Neural cell (in vitro differentiated cells): ENCODE measurements around the gene SPATS2L. TPM values are rescaled to one million over a fixed set of nuclear protein-coding genes. Genes with fewer than 3 reads are reported as not detected.

Source experiments
- H2AFZ ChIP-seq: fragments of 200-600, 300-800 bp; sonication (generic), shearing (Covaris generic); 2 replicates; pipeline ENCODE4 v1.6.0; 2014; ENCODE audit warnings: low read depth, mild to moderate bottlenecking, antibody characterized with exemption, low read length, moderate library complexity
- H3F3A ChIP-seq: fragments of 200-600 bp; shearing (Covaris generic); 2 replicates; pipeline ENCODE4 v1.6.1; 2016; ENCODE audit warnings: mild to moderate bottlenecking, moderate library complexity, mixed read lengths, antibody characterized with exemption, low read length; ENCODE audit not compliant: insufficient read depth, poor library complexity, severe bottlenecking
- H3K27ac ChIP-seq: fragments of 200-600, 300-800 bp; sonication (generic), shearing (Covaris generic); 2 replicates; pipeline ENCODE4 v1.5.1; 2014; ENCODE audit warnings: mild to moderate bottlenecking, low read length, moderate library complexity
- H3K27me3 ChIP-seq: fragments of 300-800, 200-600 bp; sonication (generic), shearing (Covaris generic); 2 replicates; pipeline ENCODE4 v1.6.0; 2014; ENCODE audit warnings: mild to moderate bottlenecking, low read depth, low read length, moderate library complexity; ENCODE audit not compliant: insufficient read depth
- H3K36me3 ChIP-seq: fragments of 300-800, 200-600 bp; sonication (generic), shearing (Covaris generic); 2 replicates; pipeline ENCODE4 v1.5.1; 2014; ENCODE audit warnings: mild to moderate bottlenecking, antibody characterized with exemption, low read length, moderate library complexity; ENCODE audit not compliant: insufficient read depth
- H3K4me2 ChIP-seq: fragments of 300-800, 200-600 bp; sonication (generic), shearing (Covaris generic); 2 replicates; pipeline ENCODE4 v1.6.0; 2014; ENCODE audit warnings: mild to moderate bottlenecking, low read length
- H3K4me3 ChIP-seq: fragments of 300-800, 200-600 bp; sonication (generic), shearing (Covaris generic); 2 replicates; pipeline ENCODE4 v1.5.1; 2014; ENCODE audit warnings: mild to moderate bottlenecking, low read length, moderate library complexity
- H3K79me2 ChIP-seq: fragments of 200-600 bp; shearing (Covaris generic); replicated peaks from 2 replicates; pipeline ENCODE4 v1.6.0; 2014; ENCODE audit warnings: mild to moderate bottlenecking, low read length, moderate library complexity; ENCODE audit not compliant: insufficient read depth
- H3K9ac ChIP-seq: fragments of 300-800, 200-600 bp; sonication (generic), shearing (Covaris generic); 2 replicates; pipeline ENCODE4 v1.6.1; 2016; ENCODE audit warnings: mild to moderate bottlenecking, low read length, mixed read lengths
- H3K9me2 ChIP-seq: fragments of 200-600 bp; shearing (Covaris generic); 2 replicates; pipeline ENCODE4 v1.6.1; 2016; ENCODE audit warnings: mild to moderate bottlenecking, low read length, mixed read lengths; ENCODE audit not compliant: insufficient read depth
- H3K9me3 ChIP-seq: fragments of 200-600, 300-800 bp; sonication (generic), shearing (Covaris generic); 2 replicates; pipeline ENCODE4 v1.6.1; 2016; ENCODE audit warnings: mild to moderate bottlenecking, mixed run types, low read length, moderate library complexity, mixed read lengths
- H4K20me1 ChIP-seq: fragments of 200-600 bp; shearing (Covaris generic); 2 replicates; pipeline ENCODE4 v1.6.1; 2016; ENCODE audit warnings: mild to moderate bottlenecking, mixed run types; ENCODE audit not compliant: insufficient read depth
- EP300 ChIP-seq: fragments of 450-650 bp; conservative IDR thresholded peaks from 2 replicates; pipeline ENCODE4 v1.6.1; 2014; ENCODE audit warnings: antibody characterized with exemption, mild to moderate bottlenecking, moderate library complexity; ENCODE audit not compliant: poor library complexity, severe bottlenecking
- EZH2 ChIP-seq: fragments of 200-600, 300-800 bp; shearing (Covaris generic), sonication (generic); IDR thresholded peaks from 2 replicates; pipeline ENCODE4 v1.6.1; 2014; ENCODE audit warnings: antibody characterized with exemption, low read length, borderline replicate concordance, mild to moderate bottlenecking; ENCODE audit not compliant: insufficient read depth, poor library complexity, severe bottlenecking
- MXI1 ChIP-seq: fragments of 450-650 bp; conservative IDR thresholded peaks from 2 replicates; pipeline ENCODE4 v1.6.1; 2014; ENCODE audit warnings: antibody characterized with exemption, mild to moderate bottlenecking; ENCODE audit not compliant: poor library complexity, severe bottlenecking
- POLR2AphosphoS5 ChIP-seq: IDR thresholded peaks from 2 replicates; pipeline ENCODE4 v1.6.1; 2012
- RAD21 ChIP-seq: fragments of 450-650 bp; conservative IDR thresholded peaks from 2 replicates; pipeline ENCODE4 v1.6.1; 2014; ENCODE audit warnings: antibody characterized with exemption, mild to moderate bottlenecking, moderate library complexity
- SMC3 ChIP-seq: fragments of 450-650 bp; conservative IDR thresholded peaks from 2 replicates; pipeline ENCODE4 v1.6.1; 2014; ENCODE audit warnings: antibody characterized with exemption, mild to moderate bottlenecking, moderate library complexity; ENCODE audit not compliant: poor library complexity
- TAF1 ChIP-seq: IDR thresholded peaks from 2 replicates; pipeline ENCODE4 v1.6.1; 2012; ENCODE audit warnings: low read depth
- polyA plus RNA-seq: library from polyadenylated mRNA; depleted of rRNA; stranded (reverse); fragments of >200 nt; gene quantifications from 2 replicates; pipeline ENCODE4 v1.2.3, GENCODE V29; 2014
- TF ChIP-seq, protein P1 (sequence below): IDR thresholded peaks from 2 replicates; pipeline ENCODE4 v1.6.1; 2012; ENCODE audit warnings: borderline replicate concordance
- TF ChIP-seq, protein P2 (sequence below): fragments of 450-650 bp; IDR thresholded peaks from 2 replicates; pipeline ENCODE4 v1.5.1; 2014; ENCODE audit warnings: antibody characterized with exemption, mild to moderate bottlenecking, moderate library complexity; ENCODE audit not compliant: poor library complexity, severe bottlenecking

SPATS2L gene
- polyA plus RNA-seq, 1 donor from 2014 or later: 8.5 TPM

- H4K20me1 ChIP-seq: no peaks in the 10 kb centered on the region
Measured at GRCh38 chr2:200417366-200417765, 110.9 kb downstream of the SPATS2L start.

DNA sequence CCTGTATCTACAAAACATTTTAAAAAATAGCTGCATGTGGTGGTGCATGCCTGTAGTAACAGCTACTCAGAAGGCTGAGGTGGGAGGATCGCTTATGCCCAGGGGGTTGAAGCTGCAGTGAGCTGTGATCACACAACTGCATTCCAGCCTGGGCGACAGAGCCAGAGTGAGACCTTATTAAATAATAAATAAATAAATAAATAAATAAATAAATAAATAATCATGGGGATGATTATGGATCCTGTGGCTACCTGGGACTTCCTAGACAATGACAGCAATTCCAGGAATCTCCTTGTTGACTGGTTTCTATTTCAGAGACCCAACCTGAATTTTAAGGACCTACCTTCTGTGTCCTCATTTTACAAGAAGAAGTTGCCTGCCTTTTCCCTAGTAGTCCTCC is 111.9 kb downstream of the SPATS2L start:
- Histone ChIP-seq H3K9me2 (no peaks in the 10 kb centered on the region), H3K9ac (no peak overlapping the region), H3K4me3 (no peak overlapping the region), H3F3A (peaks cover 2% of the 10 kb centered on the region), H3K9me3 (no peaks in the 10 kb centered on the region), H3K79me2 (no peaks in the 10 kb centered on the region), H3K36me3 (no peaks in the 10 kb centered on the region), H2AFZ (no peak overlapping the region), H3K27me3 (no peaks in the 10 kb centered on the region), H4K20me1 (no peaks in the 10 kb centered on the region), H3K4me2 (no peak overlapping the region), H3K27ac (no peak overlapping the region)
- TF ChIP-seq RAD21 (no peak), EZH2 (no peak), TAF1 (no peak), MXI1 (no peak), SMC3 (no peak), EP300 (no peak), POLR2AphosphoS5 (no peak)
- TF ChIP-seq, protein P1, sequence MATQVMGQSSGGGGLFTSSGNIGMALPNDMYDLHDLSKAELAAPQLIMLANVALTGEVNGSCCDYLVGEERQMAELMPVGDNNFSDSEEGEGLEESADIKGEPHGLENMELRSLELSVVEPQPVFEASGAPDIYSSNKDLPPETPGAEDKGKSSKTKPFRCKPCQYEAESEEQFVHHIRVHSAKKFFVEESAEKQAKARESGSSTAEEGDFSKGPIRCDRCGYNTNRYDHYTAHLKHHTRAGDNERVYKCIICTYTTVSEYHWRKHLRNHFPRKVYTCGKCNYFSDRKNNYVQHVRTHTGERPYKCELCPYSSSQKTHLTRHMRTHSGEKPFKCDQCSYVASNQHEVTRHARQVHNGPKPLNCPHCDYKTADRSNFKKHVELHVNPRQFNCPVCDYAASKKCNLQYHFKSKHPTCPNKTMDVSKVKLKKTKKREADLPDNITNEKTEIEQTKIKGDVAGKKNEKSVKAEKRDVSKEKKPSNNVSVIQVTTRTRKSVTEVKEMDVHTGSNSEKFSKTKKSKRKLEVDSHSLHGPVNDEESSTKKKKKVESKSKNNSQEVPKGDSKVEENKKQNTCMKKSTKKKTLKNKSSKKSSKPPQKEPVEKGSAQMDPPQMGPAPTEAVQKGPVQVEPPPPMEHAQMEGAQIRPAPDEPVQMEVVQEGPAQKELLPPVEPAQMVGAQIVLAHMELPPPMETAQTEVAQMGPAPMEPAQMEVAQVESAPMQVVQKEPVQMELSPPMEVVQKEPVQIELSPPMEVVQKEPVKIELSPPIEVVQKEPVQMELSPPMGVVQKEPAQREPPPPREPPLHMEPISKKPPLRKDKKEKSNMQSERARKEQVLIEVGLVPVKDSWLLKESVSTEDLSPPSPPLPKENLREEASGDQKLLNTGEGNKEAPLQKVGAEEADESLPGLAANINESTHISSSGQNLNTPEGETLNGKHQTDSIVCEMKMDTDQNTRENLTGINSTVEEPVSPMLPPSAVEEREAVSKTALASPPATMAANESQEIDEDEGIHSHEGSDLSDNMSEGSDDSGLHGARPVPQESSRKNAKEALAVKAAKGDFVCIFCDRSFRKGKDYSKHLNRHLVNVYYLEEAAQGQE: no peak
- TF ChIP-seq, protein P2, sequence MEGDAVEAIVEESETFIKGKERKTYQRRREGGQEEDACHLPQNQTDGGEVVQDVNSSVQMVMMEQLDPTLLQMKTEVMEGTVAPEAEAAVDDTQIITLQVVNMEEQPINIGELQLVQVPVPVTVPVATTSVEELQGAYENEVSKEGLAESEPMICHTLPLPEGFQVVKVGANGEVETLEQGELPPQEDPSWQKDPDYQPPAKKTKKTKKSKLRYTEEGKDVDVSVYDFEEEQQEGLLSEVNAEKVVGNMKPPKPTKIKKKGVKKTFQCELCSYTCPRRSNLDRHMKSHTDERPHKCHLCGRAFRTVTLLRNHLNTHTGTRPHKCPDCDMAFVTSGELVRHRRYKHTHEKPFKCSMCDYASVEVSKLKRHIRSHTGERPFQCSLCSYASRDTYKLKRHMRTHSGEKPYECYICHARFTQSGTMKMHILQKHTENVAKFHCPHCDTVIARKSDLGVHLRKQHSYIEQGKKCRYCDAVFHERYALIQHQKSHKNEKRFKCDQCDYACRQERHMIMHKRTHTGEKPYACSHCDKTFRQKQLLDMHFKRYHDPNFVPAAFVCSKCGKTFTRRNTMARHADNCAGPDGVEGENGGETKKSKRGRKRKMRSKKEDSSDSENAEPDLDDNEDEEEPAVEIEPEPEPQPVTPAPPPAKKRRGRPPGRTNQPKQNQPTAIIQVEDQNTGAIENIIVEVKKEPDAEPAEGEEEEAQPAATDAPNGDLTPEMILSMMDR: no peak

More at GRCh38 chr2:200417366-200417765, 110.9 kb downstream of the SPATS2L start:
- no peaks in the 10 kb centered on the region for H3K79me2 ChIP-seq
- H3K9me3 ChIP-seq: no peaks in the 10 kb centered on the region
- TF ChIP-seq TAF1 (no peak), SMC3 (no peak), EP300 (no peak), EZH2 (no peak), MXI1 (no peak), RAD21 (no peak), POLR2AphosphoS5 (no peak)
- TF ChIP-seq, protein P1: no peak
- TF ChIP-seq, protein P2: no peak
- no peaks in the 10 kb centered on the region for H3K36me3 ChIP-seq
- H3F3A ChIP-seq: peaks cover 2% of the 10 kb centered on the region
- H2AFZ ChIP-seq: peak overlapping the region; percentile 9
- H3K27me3 ChIP-seq: no peaks in the 10 kb centered on the region
- H3K9ac ChIP-seq: no peak overlapping the region
- peak overlapping the region; percentile 14 for H3K27ac ChIP-seq
- no peak overlapping the region for H3K4me3 ChIP-seq
- H3K9me2 ChIP-seq: no peaks in the 10 kb centered on the region
- H3K4me2 ChIP-seq: no peak overlapping the region
